MG63 (cell line): ENCODE measurements around the gene ADCYAP1. TPM values are rescaled to one million over a fixed set of nuclear protein-coding genes. Genes with fewer than 3 reads are reported as not detected.

Experiments
- DNase-seq: peaks from one replicate; pipeline ENCODE4 v3.0.0-alpha.2; 2020
- H3K27me3 ChIP-seq: fragments of 250-450 bp; sonication (Bioruptor Pico); 2 replicates; pipeline ENCODE4 v1.5.1; 2020; ENCODE audit warnings: mild to moderate bottlenecking, moderate library complexity
- H3K36me3 ChIP-seq: fragments of 250-450 bp; sonication (Bioruptor Pico); 2 replicates; pipeline ENCODE4 v1.5.1; 2020; ENCODE audit warnings: mild to moderate bottlenecking, moderate library complexity
- H3K4me3 ChIP-seq: fragments of 250-450 bp; sonication (Bioruptor Pico); 2 replicates; pipeline ENCODE4 v1.5.1; 2020; ENCODE audit warnings: mild to moderate bottlenecking, moderate library complexity
- H3K9me3 ChIP-seq: fragments of 250-450 bp; sonication (Bioruptor Pico); 2 replicates; pipeline ENCODE4 v1.5.1; 2020; ENCODE audit warnings: mild to moderate bottlenecking, moderate library complexity
- total RNA-seq: library from RNA; depleted of rRNA; stranded (reverse); fragments of >200 nt; shearing (Covaris generic); gene quantifications from 2 replicates; pipeline ENCODE4 v1.2.3, GENCODE V29; 2014; ENCODE audit warnings: low replicate concordance; rRNA removed

The ADCYAP1 gene
- total RNA-seq, 1 experiment from 2014 or later, result 5.7 TPM

GRCh38 chr18:941331-941730 is 36.7 kb downstream of the ADCYAP1 start:
- Histone ChIP-seq H3K27me3 (no peaks in the 10 kb centered on the region), H3K9me3 (no peaks in the 10 kb centered on the region), H3K36me3 (no peaks in the 10 kb centered on the region), H3K4me3 (no peak overlapping the region)
- DNase-seq, result no peak

DNA sequence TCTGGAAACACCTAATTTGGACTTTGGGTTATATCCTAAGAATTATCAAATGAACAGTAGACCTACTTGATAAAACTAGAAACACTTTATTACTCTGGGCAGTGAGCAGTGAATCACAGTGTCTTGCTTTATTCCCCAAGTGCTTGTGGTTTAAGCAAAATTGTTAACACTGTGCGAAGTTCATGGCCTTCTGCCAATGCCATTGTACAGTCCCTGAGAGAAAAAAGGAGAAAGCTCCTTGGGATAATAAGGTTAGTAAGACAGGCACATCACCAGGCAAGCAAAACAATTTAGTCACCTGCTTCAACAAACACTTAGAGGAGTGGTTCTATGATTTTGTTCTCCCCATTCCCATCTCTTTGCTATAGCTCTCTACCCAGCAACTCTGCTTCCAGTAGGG is 39.8 kb downstream of the ADCYAP1 start:
- DNase-seq, result peak; percentile 56
- H3K36me3 ChIP-seq, result no peaks in the 10 kb centered on the region
- H3K27me3 ChIP-seq, result no peaks in the 10 kb centered on the region
- no peak overlapping the region for H3K4me3 ChIP-seq
- H3K9me3 ChIP-seq, result no peaks in the 10 kb centered on the region

- Histone ChIP-seq H3K9me3 (no peaks in the 10 kb centered on the region), H3K36me3 (no peaks in the 10 kb centered on the region), H3K27me3 (no peaks in the 10 kb centered on the region), H3K4me3 (no peak overlapping the region)
- no peak for DNase-seq
Observed at GRCh38 chr18:949724-950631, 45.3 kb downstream of the ADCYAP1 start.

- Histone ChIP-seq H3K4me3 (no peak overlapping the region), H3K9me3 (no peaks in the 10 kb centered on the region), H3K36me3 (no peaks in the 10 kb centered on the region), H3K27me3 (no peaks in the 10 kb centered on the region)
- DNase-seq, result no peak
Observed at GRCh38 chr18:950882-951495, 46.3 kb downstream of the ADCYAP1 start.

- Histone ChIP-seq H3K4me3 (no peak overlapping the region), H3K36me3 (no peaks in the 10 kb centered on the region), H3K27me3 (no peaks in the 10 kb centered on the region), H3K9me3 (no peaks in the 10 kb centered on the region)
- DNase-seq, result no peak
Observed at GRCh38 chr18:955384-956066, 50.9 kb downstream of the ADCYAP1 start.

- Histone ChIP-seq H3K9me3 (no peaks in the 10 kb centered on the region), H3K27me3 (no peaks in the 10 kb centered on the region), H3K4me3 (no peak overlapping the region), H3K36me3 (no peaks in the 10 kb centered on the region)
- no peak for DNase-seq
Observed at GRCh38 chr18:957829-958228, 53.2 kb downstream of the ADCYAP1 start.

GRCh38 chr18:959854-960253 is 55.2 kb downstream of the ADCYAP1 start:
- Histone ChIP-seq H3K9me3 (no peaks in the 10 kb centered on the region), H3K27me3 (no peaks in the 10 kb centered on the region), H3K4me3 (no peak overlapping the region), H3K36me3 (no peaks in the 10 kb centered on the region)
- no peak for DNase-seq

Other genes starting within 250 kb of the ADCYAP1 start
- gene TYMS, start 247.2 kb upstream of the ADCYAP1 start, total RNA-seq, result 55.7 and 57.0 TPM in 2 replicates
- 0.27 and 7.8 TPM in 2 replicates for gene ENOSF1, start 192.2 kb upstream of the ADCYAP1 start, total RNA-seq
- gene YES1, start 92.6 kb upstream of the ADCYAP1 start, total RNA-seq, result 68.5 and 95.9 TPM in 2 replicates